ENCODE results near the gene RXYLT1. TPM values are rescaled to one million over a fixed set of nuclear protein-coding genes. Genes with fewer than 3 reads are reported as not detected.
A peak's percentile ranks its signal among the peaks of the same experiment; 100 is the strongest.

Gene RXYLT1
- total RNA-seq, 1 donor from 2014 or later: 10.8 TPM

GRCh38 chr12:63753743-63754142 lies 26.0 kb upstream of the RXYLT1 start:
- Histone ChIP-seq H3F3A (ENCODE audit: low read depth) (no peaks in the 10 kb centered on the region), H3K27me3 (no peaks in the 10 kb centered on the region), H3K9me3 (ENCODE audit: low read depth) (no peaks in the 10 kb centered on the region), H3K36me3 (no peaks in the 10 kb centered on the region), H3K4me2 (no peak overlapping the region), H3K4me1 (no peaks in the 10 kb centered on the region), H4K20me1 (ENCODE audit: low read depth) (no peaks in the 10 kb centered on the region), H2AFZ (replicated peaks) (no peak overlapping the region), H3K4me3 (no peak overlapping the region), H3K79me2 (ENCODE audit: low read depth) (no peaks in the 10 kb centered on the region), H3K27ac (no peak overlapping the region), H3K9ac (no peak overlapping the region)
- Mint-ChIP-seq H3K4me1 (peaks cover 9% of the 10 kb centered on the region), H3K27me3 (ENCODE audit: insufficient read depth, low read depth) (peaks cover 2% of the 10 kb centered on the region), H3K36me3 (no peaks in the 10 kb centered on the region), H3K9me3 (no peaks in the 10 kb centered on the region), H3K27ac (no peak overlapping the region), H3K4me3 (no peak overlapping the region)
- no peak for TF ChIP-seq EZH2 (IDR thresholded peaks at IDR 0.05)
- no peak for TF ChIP-seq EZH2phosphoT487 (IDR thresholded peaks at IDR 0.05)
- TF ChIP-seq, protein P1, sequence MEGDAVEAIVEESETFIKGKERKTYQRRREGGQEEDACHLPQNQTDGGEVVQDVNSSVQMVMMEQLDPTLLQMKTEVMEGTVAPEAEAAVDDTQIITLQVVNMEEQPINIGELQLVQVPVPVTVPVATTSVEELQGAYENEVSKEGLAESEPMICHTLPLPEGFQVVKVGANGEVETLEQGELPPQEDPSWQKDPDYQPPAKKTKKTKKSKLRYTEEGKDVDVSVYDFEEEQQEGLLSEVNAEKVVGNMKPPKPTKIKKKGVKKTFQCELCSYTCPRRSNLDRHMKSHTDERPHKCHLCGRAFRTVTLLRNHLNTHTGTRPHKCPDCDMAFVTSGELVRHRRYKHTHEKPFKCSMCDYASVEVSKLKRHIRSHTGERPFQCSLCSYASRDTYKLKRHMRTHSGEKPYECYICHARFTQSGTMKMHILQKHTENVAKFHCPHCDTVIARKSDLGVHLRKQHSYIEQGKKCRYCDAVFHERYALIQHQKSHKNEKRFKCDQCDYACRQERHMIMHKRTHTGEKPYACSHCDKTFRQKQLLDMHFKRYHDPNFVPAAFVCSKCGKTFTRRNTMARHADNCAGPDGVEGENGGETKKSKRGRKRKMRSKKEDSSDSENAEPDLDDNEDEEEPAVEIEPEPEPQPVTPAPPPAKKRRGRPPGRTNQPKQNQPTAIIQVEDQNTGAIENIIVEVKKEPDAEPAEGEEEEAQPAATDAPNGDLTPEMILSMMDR (IDR thresholded peaks at IDR 0.05): peak; percentile 8
- DNase-seq (ENCODE audit: low spot score): no peak

DNA sequence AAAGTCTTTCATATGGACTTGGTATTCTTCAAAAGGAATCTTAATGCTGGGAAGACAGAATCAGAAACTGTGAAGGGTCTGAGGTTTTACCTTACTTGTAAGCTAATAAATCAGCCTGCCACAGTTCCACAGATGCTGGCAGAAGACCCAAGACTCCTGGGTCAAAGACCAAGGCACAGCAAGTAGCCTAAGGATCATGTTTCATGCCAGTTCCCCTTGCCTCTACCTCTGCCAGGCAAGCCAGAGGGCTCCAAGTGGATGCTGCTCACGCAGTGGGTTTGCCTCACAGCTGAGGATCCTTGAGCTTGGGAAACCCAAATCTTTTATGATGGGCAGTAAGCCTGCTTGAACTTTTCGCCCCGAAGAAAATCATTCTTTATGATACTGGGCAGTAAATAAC lies 15.2 kb upstream of the RXYLT1 start:
- H3K27me3 Mint-ChIP-seq (ENCODE audit: insufficient read depth, low read depth): no peaks in the 10 kb centered on the region
- no peak overlapping the region for H3K27ac ChIP-seq
- no peak overlapping the region for H3K27ac Mint-ChIP-seq
- H4K20me1 ChIP-seq (ENCODE audit: low read depth): no peaks in the 10 kb centered on the region
- no peaks in the 10 kb centered on the region for H3F3A ChIP-seq (ENCODE audit: low read depth)
- H3K9me3 ChIP-seq (ENCODE audit: low read depth): no peaks in the 10 kb centered on the region
- no peaks in the 10 kb centered on the region for H3K9me3 Mint-ChIP-seq
- H3K79me2 ChIP-seq (ENCODE audit: low read depth): no peaks in the 10 kb centered on the region
- peaks cover 8% of the 10 kb centered on the region for H3K4me1 ChIP-seq
- no peaks in the 10 kb centered on the region for H3K4me1 Mint-ChIP-seq
- no peaks in the 10 kb centered on the region for H3K36me3 Mint-ChIP-seq
- no peak overlapping the region for H3K4me3 Mint-ChIP-seq
- no peak overlapping the region for H3K9ac ChIP-seq
- no peak for TF ChIP-seq EZH2phosphoT487 (IDR thresholded peaks at IDR 0.05)
- TF ChIP-seq EZH2 (IDR thresholded peaks at IDR 0.05): no peak
- TF ChIP-seq, protein P1 (IDR thresholded peaks at IDR 0.05): no peak
- H3K36me3 ChIP-seq: no peaks in the 10 kb centered on the region
- H3K4me2 ChIP-seq: no peak overlapping the region
- H2AFZ ChIP-seq (replicated peaks): no peak overlapping the region
- no peaks in the 10 kb centered on the region for H3K27me3 ChIP-seq
- H3K4me3 ChIP-seq: no peak overlapping the region
- DNase-seq (ENCODE audit: low spot score): peak; percentile 11

GRCh38 chr12:63766498-63766897 lies 13.2 kb upstream of the RXYLT1 start:
- no peak overlapping the region for H3K9ac ChIP-seq
- H3K79me2 ChIP-seq (ENCODE audit: low read depth): no peaks in the 10 kb centered on the region
- Mint-ChIP-seq H3K9me3 (no peaks in the 10 kb centered on the region), H3K27me3 (ENCODE audit: insufficient read depth, low read depth) (no peaks in the 10 kb centered on the region), H3K27ac (no peak overlapping the region), H3K4me1 (no peaks in the 10 kb centered on the region), H3K4me3 (no peak overlapping the region), H3K36me3 (no peaks in the 10 kb centered on the region)
- H3K36me3 ChIP-seq: no peaks in the 10 kb centered on the region
- H4K20me1 ChIP-seq (ENCODE audit: low read depth): no peaks in the 10 kb centered on the region
- no peaks in the 10 kb centered on the region for H3F3A ChIP-seq (ENCODE audit: low read depth)
- no peak overlapping the region for H3K4me2 ChIP-seq
- no peak overlapping the region for H3K27ac ChIP-seq
- no peak for DNase-seq (ENCODE audit: low spot score)
- TF ChIP-seq, protein P1 (IDR thresholded peaks at IDR 0.05): peak; percentile 26
- TF ChIP-seq EZH2 (IDR thresholded peaks at IDR 0.05): no peak
- H2AFZ ChIP-seq (replicated peaks): no peak overlapping the region
- no peaks in the 10 kb centered on the region for H3K9me3 ChIP-seq (ENCODE audit: low read depth)
- no peaks in the 10 kb centered on the region for H3K27me3 ChIP-seq
- H3K4me3 ChIP-seq: no peak overlapping the region
- no peaks in the 10 kb centered on the region for H3K4me1 ChIP-seq

All from neural progenitor cell (in vitro differentiated cells).